Spleen (tissue), 7 donors: ENCODE measurements around the gene CHD6.

Experiments
- POLR2A ChIP-seq, 3 donors: fragments of 450-650 bp; IDR thresholded peaks; one replicate each; pipeline ENCODE4 v1.5.1; 2017; ENCODE audit warnings: antibody characterized with exemption in 3 of 3, mild to moderate bottlenecking in 1 of 3
- POLR2AphosphoS5 ChIP-seq, 3 donors: sonication (generic); formaldehyde crosslinking; IDR thresholded peaks; one replicate each; pipeline ENCODE4 v1.5.1; 2017; ENCODE audit warnings: antibody characterized with exemption in 3 of 3
- TF ChIP-seq, protein P1 (sequence below), 11 experiments: fragments of 200-600 bp in 7 of 11; fragments of 450-650 bp in 4 of 11; sonication (generic) in 4 of 11; IDR thresholded peaks in 8 of 11; conservative IDR thresholded peaks in 3 of 11; 1 replicate in 7 of 11; 2 replicates in 4 of 11; pipeline versions ENCODE4 v1.4.0 to v1.8.0; 2016 to 2021; ENCODE audit warnings: antibody characterized with exemption in 11 of 11, inconsistent platforms in 4 of 11, mild to moderate bottlenecking in 1 of 11
- donor health status: DM: no; HTN: no; CAD: no; lungs with moderate emphysema.
- donor health status: DM: no; HTN: no; CAD: no.
- donor health status: DM: no; HTN: no; CAD: no.

DNA sequence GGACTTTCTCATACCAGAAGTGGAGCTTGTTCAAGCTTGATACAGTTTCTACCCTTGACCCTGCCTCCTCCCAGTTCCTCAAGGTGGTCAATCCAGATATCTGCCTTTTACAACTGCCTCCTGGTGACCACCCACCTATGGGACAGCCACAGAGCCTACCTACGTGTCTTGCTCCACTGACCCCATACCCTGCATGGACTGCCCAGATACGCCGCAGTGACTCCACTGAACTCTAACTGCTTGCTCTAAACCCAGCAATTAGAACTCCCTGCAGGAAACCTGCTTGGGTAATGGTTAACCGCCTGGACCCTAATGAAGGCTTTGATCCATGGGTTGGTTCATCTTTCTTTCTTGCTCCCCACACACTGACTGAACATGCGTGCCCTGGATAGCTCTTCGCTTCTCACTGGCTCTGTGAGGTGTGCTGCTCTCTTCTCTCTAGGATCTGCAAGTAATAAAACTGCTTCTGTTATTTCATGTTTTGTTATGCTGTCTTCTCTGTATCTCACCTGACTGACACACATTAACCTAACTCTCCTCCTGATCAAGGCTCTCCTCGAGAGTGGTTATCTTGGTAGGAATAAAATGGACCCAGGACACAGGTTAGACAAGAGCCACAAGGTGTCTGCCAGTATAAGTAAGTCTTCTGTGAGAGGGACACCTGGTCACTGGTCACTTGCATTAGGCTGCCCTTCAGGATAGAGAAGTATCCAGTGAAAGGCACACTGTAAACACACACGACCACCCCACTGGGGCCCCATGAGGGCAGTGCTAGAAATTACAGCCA lies 79.2 kb downstream of the CHD6 start:
- TF ChIP-seq, protein P1, sequence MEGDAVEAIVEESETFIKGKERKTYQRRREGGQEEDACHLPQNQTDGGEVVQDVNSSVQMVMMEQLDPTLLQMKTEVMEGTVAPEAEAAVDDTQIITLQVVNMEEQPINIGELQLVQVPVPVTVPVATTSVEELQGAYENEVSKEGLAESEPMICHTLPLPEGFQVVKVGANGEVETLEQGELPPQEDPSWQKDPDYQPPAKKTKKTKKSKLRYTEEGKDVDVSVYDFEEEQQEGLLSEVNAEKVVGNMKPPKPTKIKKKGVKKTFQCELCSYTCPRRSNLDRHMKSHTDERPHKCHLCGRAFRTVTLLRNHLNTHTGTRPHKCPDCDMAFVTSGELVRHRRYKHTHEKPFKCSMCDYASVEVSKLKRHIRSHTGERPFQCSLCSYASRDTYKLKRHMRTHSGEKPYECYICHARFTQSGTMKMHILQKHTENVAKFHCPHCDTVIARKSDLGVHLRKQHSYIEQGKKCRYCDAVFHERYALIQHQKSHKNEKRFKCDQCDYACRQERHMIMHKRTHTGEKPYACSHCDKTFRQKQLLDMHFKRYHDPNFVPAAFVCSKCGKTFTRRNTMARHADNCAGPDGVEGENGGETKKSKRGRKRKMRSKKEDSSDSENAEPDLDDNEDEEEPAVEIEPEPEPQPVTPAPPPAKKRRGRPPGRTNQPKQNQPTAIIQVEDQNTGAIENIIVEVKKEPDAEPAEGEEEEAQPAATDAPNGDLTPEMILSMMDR (IDR thresholded peaks at IDR 0.05 in 8 of 11, conservative IDR thresholded peaks at IDR 0.05 in 3 of 11) = no peak
- TF ChIP-seq POLR2AphosphoS5 (IDR thresholded peaks at IDR 0.05) (no peak), POLR2A (IDR thresholded peaks at IDR 0.05) (no peak)
